ENCODE results near the gene COPA.

DNA sequence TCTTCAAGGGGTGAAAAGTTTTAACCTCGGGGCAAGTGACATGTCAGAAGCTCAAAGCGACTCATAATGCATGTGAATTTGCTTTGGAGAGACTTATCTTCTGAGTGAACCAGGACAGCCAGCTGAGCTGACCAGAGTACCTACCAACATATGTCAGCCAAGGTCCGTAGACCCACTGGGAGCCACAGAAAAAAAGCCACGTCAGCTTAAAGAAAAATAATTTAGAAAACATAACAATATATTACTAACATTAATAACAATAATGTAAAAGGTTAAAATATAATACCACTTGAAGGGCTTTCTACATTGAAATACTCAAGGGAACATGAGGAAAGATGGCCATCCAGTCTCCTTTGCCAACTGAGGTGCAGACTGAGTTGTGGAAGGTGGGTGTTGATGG is 65.1 kb downstream of the COPA start:
- TF ChIP-seq, protein P1, sequence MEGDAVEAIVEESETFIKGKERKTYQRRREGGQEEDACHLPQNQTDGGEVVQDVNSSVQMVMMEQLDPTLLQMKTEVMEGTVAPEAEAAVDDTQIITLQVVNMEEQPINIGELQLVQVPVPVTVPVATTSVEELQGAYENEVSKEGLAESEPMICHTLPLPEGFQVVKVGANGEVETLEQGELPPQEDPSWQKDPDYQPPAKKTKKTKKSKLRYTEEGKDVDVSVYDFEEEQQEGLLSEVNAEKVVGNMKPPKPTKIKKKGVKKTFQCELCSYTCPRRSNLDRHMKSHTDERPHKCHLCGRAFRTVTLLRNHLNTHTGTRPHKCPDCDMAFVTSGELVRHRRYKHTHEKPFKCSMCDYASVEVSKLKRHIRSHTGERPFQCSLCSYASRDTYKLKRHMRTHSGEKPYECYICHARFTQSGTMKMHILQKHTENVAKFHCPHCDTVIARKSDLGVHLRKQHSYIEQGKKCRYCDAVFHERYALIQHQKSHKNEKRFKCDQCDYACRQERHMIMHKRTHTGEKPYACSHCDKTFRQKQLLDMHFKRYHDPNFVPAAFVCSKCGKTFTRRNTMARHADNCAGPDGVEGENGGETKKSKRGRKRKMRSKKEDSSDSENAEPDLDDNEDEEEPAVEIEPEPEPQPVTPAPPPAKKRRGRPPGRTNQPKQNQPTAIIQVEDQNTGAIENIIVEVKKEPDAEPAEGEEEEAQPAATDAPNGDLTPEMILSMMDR (IDR thresholded peaks at IDR 0.05), result no peak
- TF ChIP-seq POLR2A (IDR thresholded peaks at IDR 0.05), result no peak
